ENCODE data around the gene FAS.

FAS gene

DNA sequence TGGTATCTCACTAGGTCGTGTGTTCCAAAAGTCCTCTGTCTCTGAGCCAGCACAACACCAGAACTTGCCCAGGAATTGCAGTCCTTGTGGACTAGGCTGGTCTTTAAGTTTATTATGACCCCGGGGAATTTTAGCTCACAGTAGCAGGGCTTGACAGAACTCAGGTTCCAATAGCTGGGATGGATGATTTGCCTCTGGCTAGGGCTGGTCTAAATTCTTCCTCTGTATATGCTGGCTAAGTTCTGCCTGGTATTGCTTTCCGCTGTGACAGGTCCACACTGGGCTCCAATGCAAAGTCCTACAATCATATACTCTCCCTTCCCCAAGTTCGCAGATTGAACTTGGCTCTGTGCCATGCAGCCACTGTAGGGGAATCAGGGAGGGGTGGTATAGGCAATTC, 52.5 kb downstream of the FAS start:
- no peak for DNase-seq (ENCODE audit: low read depth)
- H3K4me3 ChIP-seq (ENCODE audit: low read depth, low read length): no peak overlapping the region
- TF ChIP-seq, protein P1, sequence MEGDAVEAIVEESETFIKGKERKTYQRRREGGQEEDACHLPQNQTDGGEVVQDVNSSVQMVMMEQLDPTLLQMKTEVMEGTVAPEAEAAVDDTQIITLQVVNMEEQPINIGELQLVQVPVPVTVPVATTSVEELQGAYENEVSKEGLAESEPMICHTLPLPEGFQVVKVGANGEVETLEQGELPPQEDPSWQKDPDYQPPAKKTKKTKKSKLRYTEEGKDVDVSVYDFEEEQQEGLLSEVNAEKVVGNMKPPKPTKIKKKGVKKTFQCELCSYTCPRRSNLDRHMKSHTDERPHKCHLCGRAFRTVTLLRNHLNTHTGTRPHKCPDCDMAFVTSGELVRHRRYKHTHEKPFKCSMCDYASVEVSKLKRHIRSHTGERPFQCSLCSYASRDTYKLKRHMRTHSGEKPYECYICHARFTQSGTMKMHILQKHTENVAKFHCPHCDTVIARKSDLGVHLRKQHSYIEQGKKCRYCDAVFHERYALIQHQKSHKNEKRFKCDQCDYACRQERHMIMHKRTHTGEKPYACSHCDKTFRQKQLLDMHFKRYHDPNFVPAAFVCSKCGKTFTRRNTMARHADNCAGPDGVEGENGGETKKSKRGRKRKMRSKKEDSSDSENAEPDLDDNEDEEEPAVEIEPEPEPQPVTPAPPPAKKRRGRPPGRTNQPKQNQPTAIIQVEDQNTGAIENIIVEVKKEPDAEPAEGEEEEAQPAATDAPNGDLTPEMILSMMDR (IDR thresholded peaks at IDR 0.05; ENCODE audit: control insufficient read depth, extremely low read depth, insufficient read depth): no peak

DNA sequence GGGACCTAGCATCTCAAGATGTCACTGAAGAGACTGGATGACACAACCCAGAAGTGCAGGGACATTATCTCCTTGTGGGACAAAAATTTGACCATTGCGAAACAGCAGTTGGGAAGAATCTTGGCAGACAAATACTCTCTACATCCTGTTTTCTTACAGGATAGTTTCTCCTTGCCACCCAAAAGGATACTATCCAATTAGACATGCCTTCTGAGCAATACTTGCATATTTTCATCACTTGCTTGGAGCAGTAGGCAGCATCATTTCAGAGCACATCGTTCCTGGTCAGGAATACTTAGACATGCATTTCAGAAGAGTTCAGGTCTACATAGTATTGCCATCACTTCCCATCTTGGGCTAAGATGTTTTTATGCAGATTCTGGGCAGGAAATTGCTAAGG, 56.8 kb downstream of the FAS start:
- TF ChIP-seq, protein P1 (IDR thresholded peaks at IDR 0.05; ENCODE audit: control insufficient read depth, extremely low read depth, insufficient read depth): no peak
- DNase-seq (ENCODE audit: low read depth): no peak
- no peak overlapping the region for H3K4me3 ChIP-seq (ENCODE audit: low read depth, low read length)

DNA sequence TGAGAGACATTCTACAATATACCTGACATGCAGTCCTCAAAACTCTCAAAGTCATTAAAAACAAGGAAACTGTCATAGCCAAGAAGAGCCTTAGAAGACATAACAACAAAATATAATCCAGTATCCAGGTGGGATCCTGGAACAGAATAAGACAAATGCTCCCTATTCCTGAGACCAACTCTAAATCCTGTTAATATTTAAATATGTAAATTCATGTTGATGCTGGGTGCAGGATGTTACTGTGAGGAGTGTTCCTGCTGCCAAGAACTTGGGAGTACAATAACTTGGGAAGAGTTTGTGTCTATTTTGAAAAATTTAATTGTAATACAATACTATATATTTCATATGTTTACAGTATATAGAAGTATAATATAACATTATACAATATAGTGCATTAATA, 61.0 kb downstream of the FAS start:
- no peak overlapping the region for H3K4me3 ChIP-seq (ENCODE audit: low read depth, low read length)
- TF ChIP-seq, protein P1 (IDR thresholded peaks at IDR 0.05; ENCODE audit: control insufficient read depth, extremely low read depth, insufficient read depth): no peak
- DNase-seq (ENCODE audit: low read depth): no peak

DNA sequence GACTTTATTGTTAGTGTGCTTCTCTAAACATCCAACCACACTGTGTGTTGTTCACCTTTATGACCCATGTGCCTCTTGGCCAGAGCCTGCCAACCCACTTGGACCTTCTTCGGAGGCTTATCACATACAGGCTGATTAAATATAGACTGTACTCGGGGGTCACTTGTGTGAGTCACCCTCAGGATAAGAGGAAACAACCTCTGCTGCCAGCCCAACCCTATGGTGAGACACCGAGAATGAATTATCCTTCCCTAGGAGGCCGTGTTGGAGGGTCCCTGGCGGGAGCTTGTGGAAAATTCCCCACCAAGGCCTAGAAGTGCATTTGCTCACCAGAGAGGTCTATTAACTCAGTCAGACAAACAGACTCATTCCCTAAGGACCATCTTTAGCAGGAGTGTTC, 63.0 kb downstream of the FAS start:
- TF ChIP-seq, protein P1 (IDR thresholded peaks at IDR 0.05; ENCODE audit: control insufficient read depth, extremely low read depth, insufficient read depth): no peak
- no peak overlapping the region for H3K4me3 ChIP-seq (ENCODE audit: low read depth, low read length)
- DNase-seq (ENCODE audit: low read depth): no peak

DNA sequence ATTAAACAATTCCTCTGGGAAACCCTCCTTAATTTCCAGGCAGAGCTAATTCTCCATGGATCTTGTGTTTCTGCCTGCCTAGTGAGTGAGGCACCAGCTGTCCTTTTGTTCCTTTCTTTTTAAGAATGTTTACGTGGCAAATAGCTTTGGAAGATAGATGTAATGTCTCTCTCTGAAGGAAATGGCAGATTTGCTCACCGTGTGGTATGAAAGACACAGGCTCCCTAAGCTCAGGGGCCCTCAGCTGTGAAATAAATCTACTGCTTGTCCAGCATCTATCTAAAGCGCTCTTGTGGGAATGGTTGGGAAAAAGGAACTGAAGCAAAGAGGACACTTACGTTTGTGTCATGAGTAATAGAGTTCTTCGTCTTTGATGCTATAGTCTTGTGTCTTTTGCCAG, 64.6 kb downstream of the FAS start:
- TF ChIP-seq, protein P1 (IDR thresholded peaks at IDR 0.05; ENCODE audit: control insufficient read depth, extremely low read depth, insufficient read depth): no peak
- H3K4me3 ChIP-seq (ENCODE audit: low read depth, low read length): no peak overlapping the region
- no peak for DNase-seq (ENCODE audit: low read depth)

DNA sequence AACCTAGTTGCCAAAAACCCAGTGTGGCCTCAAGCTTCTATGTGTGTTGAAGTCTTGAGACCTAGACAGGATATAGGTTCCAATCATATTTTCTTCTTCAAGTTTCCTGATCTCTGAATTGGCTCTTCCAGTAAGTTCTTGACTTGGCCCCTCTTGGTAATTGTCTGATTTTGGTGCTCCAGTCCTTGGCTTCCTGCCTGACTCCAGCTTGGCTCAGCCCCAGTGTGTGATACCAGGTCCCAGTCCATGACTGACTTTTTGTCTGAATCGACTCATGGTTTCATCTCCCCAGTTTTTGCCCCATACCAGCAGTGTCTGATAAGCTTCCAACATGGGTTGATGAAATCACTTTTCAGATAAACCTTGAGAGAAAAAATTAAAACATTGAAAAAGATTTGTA, 72.3 kb downstream of the FAS start:
- TF ChIP-seq, protein P1 (IDR thresholded peaks at IDR 0.05; ENCODE audit: control insufficient read depth, extremely low read depth, insufficient read depth): no peak
- H3K4me3 ChIP-seq (ENCODE audit: low read depth, low read length): no peak overlapping the region
- no peak for DNase-seq (ENCODE audit: low read depth)

DNA sequence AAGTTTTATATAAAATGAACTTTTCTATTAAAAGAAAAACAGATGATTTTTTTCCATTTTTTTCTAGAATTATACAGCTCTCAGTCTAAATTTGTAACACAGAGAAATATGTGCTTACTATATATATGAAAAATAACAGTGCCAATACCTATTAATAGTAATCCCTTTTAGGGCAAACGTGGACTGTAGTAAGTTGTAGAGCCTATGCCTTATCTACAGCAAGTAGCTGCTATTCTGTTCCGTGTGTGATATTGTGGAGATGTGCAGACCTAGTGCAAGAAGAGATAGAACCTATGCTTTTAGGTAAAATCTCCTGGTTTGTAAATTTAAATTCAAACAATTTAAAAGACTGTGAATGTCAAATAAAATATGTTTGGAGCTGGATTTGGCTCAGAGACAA, 72.9 kb downstream of the FAS start:
- DNase-seq (ENCODE audit: low read depth): no peak
- H3K4me3 ChIP-seq (ENCODE audit: low read depth, low read length): no peak overlapping the region
- TF ChIP-seq, protein P1 (IDR thresholded peaks at IDR 0.05; ENCODE audit: control insufficient read depth, extremely low read depth, insufficient read depth): no peak
